Cardiac fibroblast (primary cell): ENCODE results near the gene DDAH1.

Experiments
- DNase-seq, 2 donors: peaks; one replicate each; pipeline versions ENCODE4 v3.0.0 to v3.0.0-alpha.2; 2010; ENCODE audit warnings: low read depth in 2 of 2
- H3K4me3 ChIP-seq, 2 donors: replicated peaks in 1 of 2; 1 replicate in 1 of 2; 2 replicates in 1 of 2; pipeline ENCODE4 v1.5.1; 2011; ENCODE audit warnings: low read depth in 2 of 2, low read length in 2 of 2, mild to moderate bottlenecking in 2 of 2, moderate library complexity in 1 of 2
- TF ChIP-seq, protein P1 (sequence below): IDR thresholded peaks from one replicate; pipeline ENCODE4 v1.5.1; 2011; ENCODE audit warnings: low read depth, mild to moderate bottlenecking, low read length, inconsistent platforms

DDAH1 gene

GRCh38 chr1:85495556-85495955 is 30.6 kb upstream of the DDAH1 start:
- TF ChIP-seq, protein P1, sequence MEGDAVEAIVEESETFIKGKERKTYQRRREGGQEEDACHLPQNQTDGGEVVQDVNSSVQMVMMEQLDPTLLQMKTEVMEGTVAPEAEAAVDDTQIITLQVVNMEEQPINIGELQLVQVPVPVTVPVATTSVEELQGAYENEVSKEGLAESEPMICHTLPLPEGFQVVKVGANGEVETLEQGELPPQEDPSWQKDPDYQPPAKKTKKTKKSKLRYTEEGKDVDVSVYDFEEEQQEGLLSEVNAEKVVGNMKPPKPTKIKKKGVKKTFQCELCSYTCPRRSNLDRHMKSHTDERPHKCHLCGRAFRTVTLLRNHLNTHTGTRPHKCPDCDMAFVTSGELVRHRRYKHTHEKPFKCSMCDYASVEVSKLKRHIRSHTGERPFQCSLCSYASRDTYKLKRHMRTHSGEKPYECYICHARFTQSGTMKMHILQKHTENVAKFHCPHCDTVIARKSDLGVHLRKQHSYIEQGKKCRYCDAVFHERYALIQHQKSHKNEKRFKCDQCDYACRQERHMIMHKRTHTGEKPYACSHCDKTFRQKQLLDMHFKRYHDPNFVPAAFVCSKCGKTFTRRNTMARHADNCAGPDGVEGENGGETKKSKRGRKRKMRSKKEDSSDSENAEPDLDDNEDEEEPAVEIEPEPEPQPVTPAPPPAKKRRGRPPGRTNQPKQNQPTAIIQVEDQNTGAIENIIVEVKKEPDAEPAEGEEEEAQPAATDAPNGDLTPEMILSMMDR = no peak
- DNase-seq = peak in 1 of 2 donors; percentile 63
- no peak overlapping the region for H3K4me3 ChIP-seq

GRCh38 chr1:85494904-85495266 is 29.9 kb upstream of the DDAH1 start:
- peak; percentile 33 to 54 for DNase-seq
- no peak overlapping the region for H3K4me3 ChIP-seq
- TF ChIP-seq, protein P1 = peak; percentile 15

- TF ChIP-seq, protein P1 = no peak
- no peak for DNase-seq
- no peak overlapping the region for H3K4me3 ChIP-seq
These were observed 29.3 kb upstream of the DDAH1 start for GRCh38 chr1:85494074-85494903.

- DNase-seq = no peak
- H3K4me3 ChIP-seq = no peak overlapping the region
- TF ChIP-seq, protein P1 = no peak
These were observed 25.5 kb upstream of the DDAH1 start for GRCh38 chr1:85490270-85490985.

DNA sequence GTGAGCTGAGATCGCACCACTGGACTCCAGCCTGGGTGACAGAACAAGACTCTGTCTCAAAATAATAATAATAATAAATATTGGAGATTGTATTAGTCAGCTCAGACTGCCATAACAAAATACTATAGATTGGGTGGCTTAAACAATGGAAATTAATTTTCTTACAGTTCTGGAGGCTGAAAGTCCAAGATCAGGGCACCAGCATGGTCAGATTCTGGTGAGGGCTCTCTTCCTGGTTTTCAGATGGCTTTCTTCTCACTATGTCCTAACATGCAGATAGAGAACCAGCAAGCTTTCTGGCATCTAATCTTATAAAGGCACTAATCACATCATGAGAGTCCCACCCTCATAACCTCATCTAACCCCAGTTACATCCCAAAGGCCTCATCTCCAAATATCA is 23.2 kb upstream of the DDAH1 start:
- no peak for DNase-seq
- TF ChIP-seq, protein P1 = no peak
- H3K4me3 ChIP-seq = no peak overlapping the region

DNA sequence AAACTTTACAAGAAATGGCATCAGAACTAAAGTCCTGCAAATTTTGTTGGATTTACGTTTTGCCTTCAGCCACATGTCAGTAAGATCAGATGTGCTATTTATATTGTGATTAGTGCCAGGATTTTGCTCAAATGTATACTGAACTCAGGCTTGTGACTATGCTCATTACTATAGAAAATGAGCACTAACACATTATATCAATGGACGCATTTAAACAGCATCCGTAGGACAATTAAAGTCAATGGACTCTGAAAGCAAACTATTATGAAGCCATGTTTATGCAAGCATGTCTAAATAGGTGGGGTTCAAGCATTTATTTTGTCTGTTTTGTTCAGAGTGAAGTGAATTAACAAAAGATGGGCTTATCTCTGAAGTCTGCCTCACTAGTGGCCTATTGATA is 20.6 kb upstream of the DDAH1 start:
- TF ChIP-seq, protein P1 = no peak
- DNase-seq = no peak
- H3K4me3 ChIP-seq = no peak overlapping the region
